Right kidney (tissue), 9 donors: ENCODE data around the gene PGA3.
A peak's percentile ranks its signal among the peaks of the same experiment; 100 is the strongest.
"Not testable (repeated sequence)": the region's sequence is repeated elsewhere in the genome, so short reads cannot be mapped to it uniquely, and the experiment has no call there.

Experiments
- DNase-seq: peaks from one replicate; pipeline ENCODE4 v3.0.0-alpha.2; 2016
- long read RNA-seq, 8 donors: transcript quantifications; one replicate each; lab custom pipeline, GENCODE V29; 2026

PGA3 gene
- long read RNA-seq, donor 1: 0 reads
- long read RNA-seq, donor 2: 0 reads
- long read RNA-seq, donor 3: 0 reads
- long read RNA-seq, donor 4: 0 reads
- long read RNA-seq, donor 5: 0 reads
- long read RNA-seq, donor 6: 0 reads
- long read RNA-seq, donor 7: 0 reads
- long read RNA-seq, donor 8: 0 reads

- DNase-seq: not testable (repeated sequence)
These were observed at the start of gene PGA3 for GRCh38 chr11:61202950-61203746. PGA3 (plus strand) TSS chr11:61203515; CDS start chr11:61203565, 50 bp downstream.

GRCh38 chr11:61153593-61154095 is 49.7 kb upstream of the PGA3 start:
- no peak for DNase-seq

GRCh38 chr11:61154528-61154927 is 48.8 kb upstream of the PGA3 start:
- DNase-seq: no peak

DNA sequence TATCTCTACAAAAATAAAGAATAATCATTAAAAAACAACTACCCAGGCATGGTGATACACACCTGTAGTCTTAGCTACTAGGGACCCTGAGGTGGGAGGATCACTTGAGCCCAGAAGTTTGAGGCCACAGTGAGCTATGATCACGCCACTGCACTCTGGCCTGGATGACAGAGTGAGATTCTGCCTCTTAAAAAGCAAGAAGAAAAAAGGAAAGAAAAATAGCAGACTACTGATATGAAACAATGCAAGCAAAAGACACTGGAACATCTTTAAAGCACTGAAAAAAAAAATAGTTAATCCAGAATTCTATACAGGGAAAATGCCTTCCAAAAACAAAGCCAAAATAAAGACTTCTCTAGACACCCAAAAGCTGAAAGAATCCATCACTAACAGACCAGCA is 48.0 kb upstream of the PGA3 start:
- DNase-seq: no peak

DNA sequence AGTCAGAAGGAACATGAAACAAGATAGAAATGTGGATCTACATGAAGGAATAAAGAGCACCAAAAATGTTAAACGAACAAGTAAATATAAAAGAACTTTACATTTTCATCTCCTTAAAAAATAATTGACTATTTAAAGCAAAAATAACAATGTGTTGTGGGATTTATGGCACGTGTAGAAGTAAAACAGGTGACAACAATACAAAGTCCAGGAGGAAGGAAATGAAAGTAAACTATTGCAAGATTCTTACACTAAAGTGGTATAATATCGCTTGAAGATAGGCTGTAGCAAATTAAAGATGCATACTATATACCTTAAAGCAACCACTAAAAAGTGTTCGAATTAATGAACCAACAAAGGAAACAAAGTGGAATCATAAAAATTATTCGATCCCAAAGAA is 47.6 kb upstream of the PGA3 start:
- no peak for DNase-seq

DNA sequence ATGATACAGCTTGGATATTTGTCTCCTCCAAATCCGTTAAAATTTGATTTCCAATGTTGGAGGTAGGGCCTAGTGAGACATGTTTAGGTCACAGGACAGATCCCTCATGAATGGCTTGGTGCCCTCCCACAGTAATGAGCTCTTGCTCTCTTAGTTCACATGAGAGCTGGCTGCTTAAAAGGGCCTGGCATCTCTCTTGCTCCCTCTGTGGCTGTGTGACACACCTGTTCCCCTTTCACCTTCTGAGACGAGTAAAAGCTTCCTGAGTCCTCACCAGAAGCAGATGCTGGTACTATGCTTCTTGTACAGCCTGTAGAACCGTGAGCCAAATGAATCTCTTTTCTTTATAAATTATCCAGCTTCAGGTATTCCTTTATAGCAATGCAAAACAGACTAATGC is 45.6 kb upstream of the PGA3 start:
- DNase-seq: no peak

DNA sequence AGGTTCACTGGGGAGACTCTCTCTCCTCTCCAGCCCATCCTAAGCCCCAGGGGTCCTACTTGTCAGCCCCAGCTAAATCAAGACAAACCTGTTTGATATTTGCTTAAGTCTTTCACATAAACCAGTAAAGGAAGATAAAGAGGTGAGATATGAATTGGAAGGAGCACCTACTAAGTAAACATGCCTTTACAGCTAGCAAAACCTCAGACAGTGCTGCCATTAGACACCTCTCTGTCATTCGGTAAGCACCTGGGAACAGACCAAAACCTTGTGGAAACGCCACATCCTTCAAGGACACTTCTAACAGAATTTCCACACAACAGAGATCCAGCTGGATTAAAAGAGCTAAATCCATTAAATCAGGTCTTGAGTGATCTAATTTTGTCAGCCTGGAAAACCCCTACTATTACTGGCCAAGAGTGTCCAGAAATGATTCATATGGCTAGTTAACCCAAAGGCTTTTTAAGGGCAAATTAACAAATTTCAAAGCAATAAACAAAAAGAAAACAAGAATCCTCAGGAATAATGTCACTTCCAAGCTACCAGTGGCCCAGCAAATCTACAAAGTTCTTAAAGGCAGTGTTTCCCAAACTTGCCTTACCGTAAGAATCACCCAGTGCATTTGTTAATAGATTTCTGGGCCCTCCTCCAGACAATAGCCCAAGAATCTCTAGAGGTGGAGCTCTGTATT is 44.5 kb upstream of the PGA3 start:
- DNase-seq: no peak

GRCh38 chr11:61160487-61161189 is 42.7 kb upstream of the PGA3 start:
- DNase-seq: no peak

- peak; percentile 99 for DNase-seq
These were observed 41.9 kb upstream of the PGA3 start, which contains the start of gene VPS37C for GRCh38 chr11:61161190-61162091. VPS37C (minus strand) TSS chr11:61161426; CDS start chr11:61138829, 22,597 bp downstream.

GRCh38 chr11:61162092-61162941 is 41.0 kb upstream of the PGA3 start:
- DNase-seq: no peak

GRCh38 chr11:61163021-61163420 is 40.3 kb upstream of the PGA3 start:
- DNase-seq: no peak

DNA sequence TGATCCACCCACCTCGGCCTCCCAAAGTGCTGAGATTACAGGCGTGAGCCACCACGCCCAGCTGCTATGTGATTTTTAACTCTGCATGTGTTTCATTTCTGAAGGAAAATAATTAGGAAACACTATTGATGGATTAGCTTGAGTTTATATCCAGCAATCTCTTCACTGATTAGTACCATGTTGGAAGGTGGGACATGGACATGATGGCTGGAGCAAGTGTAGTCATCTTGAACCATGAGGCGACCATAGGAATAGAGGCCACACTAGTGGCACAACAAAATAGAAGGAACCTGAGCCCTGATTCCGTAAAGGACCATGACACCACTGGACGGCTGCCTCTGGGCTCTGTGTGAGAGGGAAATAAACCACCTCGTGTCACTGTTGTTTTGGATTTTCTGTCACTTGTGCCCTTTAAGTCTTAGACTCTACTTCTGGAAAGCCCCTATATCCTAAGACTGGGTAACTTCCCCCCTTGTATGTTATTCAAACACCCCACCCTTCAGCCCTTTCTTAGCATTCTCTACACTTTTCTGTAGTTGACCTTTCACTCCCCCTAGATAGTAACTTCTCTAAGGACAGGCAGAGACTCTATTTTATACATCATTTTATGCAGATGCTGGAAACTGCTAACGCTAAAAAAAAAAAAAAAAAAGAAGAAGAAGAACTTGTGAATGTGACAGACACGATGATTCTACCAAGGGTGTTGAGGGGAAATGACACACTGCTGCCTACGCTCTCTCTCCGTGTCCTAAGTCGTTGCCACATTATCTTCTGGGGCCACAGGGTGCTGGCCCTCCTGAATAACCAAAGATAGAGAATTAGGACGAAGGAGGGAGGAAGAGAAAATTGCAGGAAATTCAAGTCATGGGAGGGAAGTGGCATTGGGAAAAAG is 39.4 kb upstream of the PGA3 start:
- no peak for DNase-seq

- DNase-seq: no peak
These were observed 38.5 kb upstream of the PGA3 start for GRCh38 chr11:61164606-61165424.

DNA sequence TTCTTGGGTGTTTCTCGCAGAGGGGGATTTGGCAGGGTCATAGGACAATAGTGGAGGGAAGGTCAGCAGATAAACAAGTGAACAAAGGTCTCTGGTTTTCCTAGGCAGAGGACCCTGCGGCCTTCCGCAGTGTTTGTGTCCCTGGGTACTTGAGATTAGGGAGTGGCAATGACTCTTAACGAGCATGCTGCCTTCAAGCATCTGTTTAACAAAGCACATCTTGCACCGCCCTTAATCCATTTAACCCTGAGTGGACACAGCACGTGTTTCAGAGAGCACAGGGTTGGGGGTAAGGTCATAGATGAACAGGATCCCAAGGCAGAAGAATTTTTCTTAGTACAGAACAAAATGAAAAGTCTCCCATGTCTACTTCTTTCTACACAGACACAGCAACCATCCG is 37.5 kb upstream of the PGA3 start:
- not testable (repeated sequence) for DNase-seq

- DNase-seq: not testable (repeated sequence)
These were observed 37.0 kb upstream of the PGA3 start for GRCh38 chr11:61166331-61166730.

GRCh38 chr11:61168042-61168688 is 35.1 kb upstream of the PGA3 start:
- no peak for DNase-seq

GRCh38 chr11:61168800-61169199 is 34.5 kb upstream of the PGA3 start:
- DNase-seq: no peak

GRCh38 chr11:61170566-61170965 is 32.7 kb upstream of the PGA3 start:
- DNase-seq: no peak
